Subcutaneous adipose tissue (tissue), 4 donors: Measurements from ENCODE around the gene GTF2E1. TPM values are rescaled to one million over a fixed set of nuclear protein-coding genes. Genes with fewer than 3 reads are reported as not detected.

ENCODE experiments used
- CTCF ChIP-seq: fragments of 450-650 bp; IDR thresholded peaks from one replicate; pipeline ENCODE4 v1.5.1; 2016; ENCODE audit warnings: low read depth, mild to moderate bottlenecking, control low read depth, antibody characterized with exemption, moderate library complexity
- total RNA-seq, 4 donors: library from RNA; depleted of rRNA; stranded (reverse); fragments of >200 nt; gene quantifications; one replicate each; pipeline ENCODE4 v1.1.0, GENCODE V29; 2016

The GTF2E1 gene
- total RNA-seq, 4 donors from 2014 or later, result 10.2 to 16.0 (median 12.1) TPM

DNA sequence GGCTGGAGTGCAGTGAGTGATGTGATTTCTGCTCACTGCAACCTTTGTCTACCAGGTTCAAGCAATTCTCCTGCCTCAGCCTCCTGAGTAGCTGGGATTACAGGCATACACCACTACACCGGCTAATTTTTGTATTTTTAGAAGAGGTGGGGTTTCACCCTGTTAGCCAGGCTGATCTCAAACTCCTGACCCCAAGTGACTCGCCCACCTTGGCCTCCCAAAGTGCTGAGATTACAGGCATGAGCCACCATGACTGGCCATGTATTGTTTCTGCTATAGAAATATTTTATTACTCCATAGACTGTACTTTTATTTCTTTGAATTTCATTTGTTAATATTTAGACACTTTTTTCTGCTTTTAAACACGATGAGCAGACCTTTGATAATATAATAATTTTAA, 60.4 kb downstream of the GTF2E1 start:
- TF ChIP-seq CTCF, result no peak

DNA sequence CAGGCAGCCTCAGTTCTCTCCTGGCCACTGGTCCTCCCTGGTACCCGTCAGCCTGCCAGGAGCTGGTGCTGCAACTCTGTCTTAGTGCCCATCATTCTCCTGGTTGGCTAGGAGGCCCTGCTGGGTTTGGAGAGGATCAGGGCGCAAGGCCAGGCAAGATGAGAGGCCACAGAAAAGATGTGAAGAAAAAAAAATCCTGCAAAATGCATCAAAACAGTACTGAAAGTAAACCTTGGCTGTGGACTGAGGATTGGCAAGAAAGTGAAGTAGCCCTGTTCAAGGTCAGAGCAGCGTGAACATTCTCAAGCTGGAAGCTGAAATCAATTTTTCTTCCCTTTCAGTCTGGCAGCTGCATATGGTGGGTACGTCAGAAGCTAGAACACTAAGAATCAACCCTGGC, 74.2 kb downstream of the GTF2E1 start:
- no peak for TF ChIP-seq CTCF

- no peak for TF ChIP-seq CTCF
Observed at GRCh38 chr3:120820748-120821147, 78.2 kb downstream of the GTF2E1 start.

- no peak for TF ChIP-seq CTCF
Observed at GRCh38 chr3:120821426-120821825, 78.9 kb downstream of the GTF2E1 start.

DNA sequence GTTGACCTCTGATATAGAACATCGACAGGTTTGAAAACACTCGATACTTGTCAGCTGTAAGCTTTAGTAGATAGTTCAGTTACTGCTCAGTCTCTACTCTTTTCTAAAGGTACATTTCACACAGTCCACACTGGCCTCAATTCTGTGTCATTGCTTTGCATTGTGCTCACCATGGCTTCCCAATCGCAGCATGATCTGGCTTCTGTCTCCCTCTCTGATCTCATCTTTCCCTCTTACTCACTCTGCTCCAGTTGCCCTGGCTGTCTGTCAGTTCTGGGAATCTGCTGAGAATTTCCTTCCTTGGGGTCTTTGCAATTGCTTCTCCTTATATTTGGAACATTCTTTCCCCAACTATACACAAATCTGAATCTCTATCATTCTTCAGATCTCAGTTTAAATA, 80.6 kb downstream of the GTF2E1 start:
- TF ChIP-seq CTCF, result no peak

GRCh38 chr3:120824613-120825012, 82.1 kb downstream of the GTF2E1 start:
- TF ChIP-seq CTCF, result no peak

DNA sequence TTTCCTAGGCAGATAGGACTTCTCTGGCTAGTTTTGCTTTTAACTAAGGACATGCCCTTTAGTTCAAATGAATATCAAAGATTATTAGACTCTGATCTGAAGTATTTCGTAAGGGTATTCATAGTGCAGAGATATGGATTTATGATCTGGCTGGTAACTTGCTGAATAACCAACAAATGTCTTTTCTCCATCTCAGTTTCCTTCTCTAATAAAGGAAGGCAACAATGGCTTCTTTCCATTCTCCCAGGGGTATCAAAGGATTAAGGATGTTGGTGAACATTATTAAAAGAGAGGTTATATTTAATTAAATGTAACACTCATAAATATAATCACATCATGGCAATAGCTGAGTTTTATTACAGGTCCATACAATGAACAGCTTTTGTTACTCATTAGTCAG, 86.3 kb downstream of the GTF2E1 start:
- TF ChIP-seq CTCF, result no peak
